ENCODE results near the gene WDR64. TPM values are rescaled to one million over a fixed set of nuclear protein-coding genes. Genes with fewer than 3 reads are reported as not detected.

The WDR64 gene
- total and polyA plus RNA-seq, 2 donors (not counting 3 experiments of a cell fraction or from before 2014, with no cell fraction given) = not detected

DNA sequence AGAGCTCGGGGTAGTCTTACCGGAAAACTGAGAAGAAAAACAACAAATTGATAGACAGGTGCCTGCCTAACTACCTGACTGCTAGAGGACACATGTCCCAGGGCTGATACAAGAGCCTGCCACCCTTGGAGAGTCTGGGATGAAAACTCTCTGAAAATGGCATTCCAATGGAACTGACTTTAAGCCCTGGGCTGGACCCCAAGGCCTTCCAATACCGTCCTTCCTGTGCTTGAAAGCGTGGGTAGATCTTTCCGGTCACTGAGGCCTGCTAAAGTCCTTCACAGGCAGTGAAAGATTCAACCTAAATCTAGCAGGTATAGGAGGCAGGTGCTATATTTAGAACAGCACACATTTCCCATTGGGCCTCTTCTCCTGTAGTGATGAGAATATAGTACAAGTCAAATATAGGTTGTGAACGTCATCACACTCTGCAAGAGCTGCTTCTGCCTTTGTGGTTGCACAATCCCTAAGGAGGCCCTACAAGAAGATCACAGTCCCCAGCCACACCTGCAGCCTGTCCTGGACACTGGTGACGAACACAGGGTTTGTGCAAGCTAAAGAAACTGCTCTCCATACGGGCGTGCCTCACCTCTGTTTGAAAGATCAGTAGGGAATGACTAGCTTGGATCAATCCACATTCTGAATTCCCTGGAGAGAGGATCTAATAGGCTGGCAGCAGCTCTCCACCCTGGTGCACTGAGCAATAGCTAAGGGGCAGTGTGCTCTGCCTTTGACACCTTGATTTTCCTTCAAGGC is 11.0 kb upstream of the WDR64 start:
- FAIRE-seq (no peak), DNase-seq (ENCODE audit: low read depth, low spot score) (no peak)
- peak overlapping the region; percentile 39 for H3K27ac ChIP-seq (ENCODE audit: insufficient read depth, low read depth, low read length)
- no peaks in the 10 kb centered on the region for H3K36me3 ChIP-seq (ENCODE audit: control insufficient read depth in 2 of 2, extremely low read depth in 1 of 2, insufficient read depth in 2 of 2, low read length in 2 of 2)
- H3K79me2 ChIP-seq (ENCODE audit: control insufficient read depth, insufficient read depth, low read length) = peaks cover 34% of the 10 kb centered on the region
- H3K4me3 ChIP-seq (replicated peaks in 1 of 3; ENCODE audit: insufficient read depth in 1 of 3, low read depth in 1 of 3, low read length in 3 of 3) = peak overlapping the region in 1 of 3 experiments; percentile 37
- H3K4me2 ChIP-seq (ENCODE audit: insufficient read depth, low read length) = peak overlapping the region; percentile 46
- TF ChIP-seq FOS (IDR thresholded peaks at IDR 0.05; ENCODE audit: borderline replicate concordance, insufficient read depth, low read length) (no peak), GATA2 (IDR thresholded peaks at IDR 0.05; ENCODE audit: insufficient read depth, insufficient read length, low read depth, low read length) (no peak), POLR2A (IDR thresholded peaks at IDR 0.05; ENCODE audit: low read depth, low read length) (no peak), MYC (IDR thresholded peaks at IDR 0.05; ENCODE audit: low read depth, low read length) (no peak), JUN (IDR thresholded peaks at IDR 0.05; ENCODE audit: borderline replicate concordance, insufficient read depth, insufficient read length, low read depth) (no peak), EZH2 (IDR thresholded peaks at IDR 0.05; ENCODE audit: borderline replicate concordance, low read depth, low read length, severe bottlenecking) (no peak), POLR2AphosphoS5 (IDR thresholded peaks at IDR 0.05; ENCODE audit: insufficient read depth, low read depth, low read length) (no peak)
- TF ChIP-seq, protein P1, sequence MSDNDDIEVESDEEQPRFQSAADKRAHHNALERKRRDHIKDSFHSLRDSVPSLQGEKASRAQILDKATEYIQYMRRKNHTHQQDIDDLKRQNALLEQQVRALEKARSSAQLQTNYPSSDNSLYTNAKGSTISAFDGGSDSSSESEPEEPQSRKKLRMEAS (IDR thresholded peaks at IDR 0.05; ENCODE audit: insufficient read depth, insufficient read length) = no peak
- TF ChIP-seq, protein P2, sequence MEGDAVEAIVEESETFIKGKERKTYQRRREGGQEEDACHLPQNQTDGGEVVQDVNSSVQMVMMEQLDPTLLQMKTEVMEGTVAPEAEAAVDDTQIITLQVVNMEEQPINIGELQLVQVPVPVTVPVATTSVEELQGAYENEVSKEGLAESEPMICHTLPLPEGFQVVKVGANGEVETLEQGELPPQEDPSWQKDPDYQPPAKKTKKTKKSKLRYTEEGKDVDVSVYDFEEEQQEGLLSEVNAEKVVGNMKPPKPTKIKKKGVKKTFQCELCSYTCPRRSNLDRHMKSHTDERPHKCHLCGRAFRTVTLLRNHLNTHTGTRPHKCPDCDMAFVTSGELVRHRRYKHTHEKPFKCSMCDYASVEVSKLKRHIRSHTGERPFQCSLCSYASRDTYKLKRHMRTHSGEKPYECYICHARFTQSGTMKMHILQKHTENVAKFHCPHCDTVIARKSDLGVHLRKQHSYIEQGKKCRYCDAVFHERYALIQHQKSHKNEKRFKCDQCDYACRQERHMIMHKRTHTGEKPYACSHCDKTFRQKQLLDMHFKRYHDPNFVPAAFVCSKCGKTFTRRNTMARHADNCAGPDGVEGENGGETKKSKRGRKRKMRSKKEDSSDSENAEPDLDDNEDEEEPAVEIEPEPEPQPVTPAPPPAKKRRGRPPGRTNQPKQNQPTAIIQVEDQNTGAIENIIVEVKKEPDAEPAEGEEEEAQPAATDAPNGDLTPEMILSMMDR (IDR thresholded peaks at IDR 0.05; ENCODE audit: extremely low read depth in 1 of 2, insufficient read depth in 1 of 2, low read depth in 1 of 2, low read length in 2 of 2) = no peak
- H2AFZ ChIP-seq (ENCODE audit: low read depth, low read length) = peak overlapping the region; percentile 86
- H3K9me3 ChIP-seq (replicated peaks; ENCODE audit: control insufficient read depth, insufficient read depth, low read length) = no peaks in the 10 kb centered on the region
- H3K4me1 ChIP-seq (ENCODE audit: control insufficient read depth, extremely low read depth, insufficient read depth, low read length) = peaks cover 33% of the 10 kb centered on the region
- H3K9ac ChIP-seq (replicated peaks; ENCODE audit: extremely low read depth, insufficient read depth, low read length) = peak overlapping the region; percentile 17
- dilution Hi-C loops (cut with MboI; ENCODE audit: extremely low pct_ligation_motif_present, low sequenced_read_pairs) (no loop called here), intact Hi-C loops (cut with micrococcal nuclease) (loop anchor here (1.0 to 2.0 kb wide), 2 partner anchors 29 to 208 kb away; partner anchors contain the start of gene EXO1)
- BruUV-seq (replicated peaks) = no TSS peak
- no peaks in the 10 kb centered on the region for H4K20me1 ChIP-seq (replicated peaks; ENCODE audit: control insufficient read depth, extremely low read depth, insufficient read depth, low read length)
- H3K27me3 ChIP-seq (ENCODE audit: control insufficient read depth in 2 of 2, insufficient read depth in 2 of 2, low read length in 2 of 2) = no peaks in the 10 kb centered on the region
- H3K9me1 ChIP-seq (replicated peaks; ENCODE audit: control insufficient read depth, extremely low read depth, insufficient read depth, low read length) = no peaks in the 10 kb centered on the region
- ChIA-PET POLR2A (interaction anchor here (0.6 to 0.7 kb wide), 4 partner anchors 13 to 109 kb away, joined by 3 to 6 read pairs (median 6); no protein-coding TSS in a partner anchor), CTCF (interaction anchor here (0.7 to 2.6 kb wide), 3 partner anchors 11 to 31 kb away, joined by 5 to 20 read pairs (median 6); partner anchors contain the start of gene WDR64)

All from endothelial cell of umbilical vein (primary cell).